Measurements from ENCODE around the gene FGF8.

Gene FGF8, protein sequence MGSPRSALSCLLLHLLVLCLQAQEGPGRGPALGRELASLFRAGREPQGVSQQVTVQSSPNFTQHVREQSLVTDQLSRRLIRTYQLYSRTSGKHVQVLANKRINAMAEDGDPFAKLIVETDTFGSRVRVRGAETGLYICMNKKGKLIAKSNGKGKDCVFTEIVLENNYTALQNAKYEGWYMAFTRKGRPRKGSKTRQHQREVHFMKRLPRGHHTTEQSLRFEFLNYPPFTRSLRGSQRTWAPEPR

DNA sequence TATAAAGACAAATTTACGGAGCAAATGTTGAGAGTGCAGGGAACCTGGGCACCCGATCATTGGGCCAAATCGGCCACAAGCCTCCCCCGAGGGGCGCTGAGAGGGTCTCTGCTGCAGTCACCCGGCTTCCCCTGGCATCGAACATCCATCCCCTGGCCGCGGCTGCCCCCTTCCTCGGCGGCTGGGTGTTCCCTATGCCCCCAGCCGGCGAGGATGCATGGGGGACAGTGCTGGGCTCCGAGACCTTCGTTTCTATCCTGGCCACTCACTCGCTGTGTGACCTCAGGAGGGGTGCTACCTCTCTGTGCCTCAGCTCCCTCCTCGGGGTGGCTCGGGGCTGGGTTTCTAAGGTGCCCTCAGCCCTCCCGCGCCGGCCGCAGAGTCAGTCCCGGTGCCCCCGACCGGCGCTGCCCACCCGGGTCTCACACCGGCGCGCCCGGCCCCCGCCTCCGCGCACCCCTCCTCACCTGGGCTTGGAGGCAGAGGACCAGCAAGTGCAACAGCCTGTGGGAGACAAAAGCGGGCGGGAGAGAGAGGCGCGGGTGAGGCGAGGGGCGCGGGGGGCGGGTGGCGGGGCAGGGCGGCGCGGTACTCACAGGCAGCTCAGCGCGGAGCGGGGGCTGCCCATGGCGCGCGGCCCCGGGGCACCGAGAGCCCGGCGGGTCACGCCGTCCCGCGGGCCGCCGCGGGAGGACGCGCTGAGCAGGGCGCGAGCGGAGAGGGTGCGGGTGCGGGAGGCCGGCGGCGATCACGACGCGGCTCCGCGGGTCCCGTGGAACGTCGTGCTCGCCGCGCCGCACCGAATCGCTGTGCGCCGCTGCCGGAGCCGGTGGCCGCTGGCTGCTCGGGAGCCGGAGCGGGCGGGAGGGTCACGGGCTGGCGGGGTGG is at the start of gene FGF8:
Gene FGF8 (minus strand): TSS at position 842 of the 888 bp plus-strand sequence. CDS start 214 bp downstream, at position 628.
- TF ChIP-seq, protein P1, sequence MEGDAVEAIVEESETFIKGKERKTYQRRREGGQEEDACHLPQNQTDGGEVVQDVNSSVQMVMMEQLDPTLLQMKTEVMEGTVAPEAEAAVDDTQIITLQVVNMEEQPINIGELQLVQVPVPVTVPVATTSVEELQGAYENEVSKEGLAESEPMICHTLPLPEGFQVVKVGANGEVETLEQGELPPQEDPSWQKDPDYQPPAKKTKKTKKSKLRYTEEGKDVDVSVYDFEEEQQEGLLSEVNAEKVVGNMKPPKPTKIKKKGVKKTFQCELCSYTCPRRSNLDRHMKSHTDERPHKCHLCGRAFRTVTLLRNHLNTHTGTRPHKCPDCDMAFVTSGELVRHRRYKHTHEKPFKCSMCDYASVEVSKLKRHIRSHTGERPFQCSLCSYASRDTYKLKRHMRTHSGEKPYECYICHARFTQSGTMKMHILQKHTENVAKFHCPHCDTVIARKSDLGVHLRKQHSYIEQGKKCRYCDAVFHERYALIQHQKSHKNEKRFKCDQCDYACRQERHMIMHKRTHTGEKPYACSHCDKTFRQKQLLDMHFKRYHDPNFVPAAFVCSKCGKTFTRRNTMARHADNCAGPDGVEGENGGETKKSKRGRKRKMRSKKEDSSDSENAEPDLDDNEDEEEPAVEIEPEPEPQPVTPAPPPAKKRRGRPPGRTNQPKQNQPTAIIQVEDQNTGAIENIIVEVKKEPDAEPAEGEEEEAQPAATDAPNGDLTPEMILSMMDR (IDR thresholded peaks at IDR 0.05; ENCODE audit: insufficient read depth, low read length, missing control alignments), result no peak
- ChIA-PET POLR2A (interaction anchor here (0.7 kb wide), 1 partner anchor 9 kb away, joined by 3 read pairs; no protein-coding TSS in a partner anchor), CTCF (interaction anchor here (1.5 to 5.5 kb wide), 4 partner anchors 7 to 561 kb away, joined by 3 to 54 read pairs (median 28); partner anchors contain the start of gene NPM3)
- DNase-seq (ENCODE audit: low read depth, low spot score), result no peak
- no peak within 1 kb of the TSS for H3K4me3 ChIP-seq (ENCODE audit: low read depth, low read length)

DNA sequence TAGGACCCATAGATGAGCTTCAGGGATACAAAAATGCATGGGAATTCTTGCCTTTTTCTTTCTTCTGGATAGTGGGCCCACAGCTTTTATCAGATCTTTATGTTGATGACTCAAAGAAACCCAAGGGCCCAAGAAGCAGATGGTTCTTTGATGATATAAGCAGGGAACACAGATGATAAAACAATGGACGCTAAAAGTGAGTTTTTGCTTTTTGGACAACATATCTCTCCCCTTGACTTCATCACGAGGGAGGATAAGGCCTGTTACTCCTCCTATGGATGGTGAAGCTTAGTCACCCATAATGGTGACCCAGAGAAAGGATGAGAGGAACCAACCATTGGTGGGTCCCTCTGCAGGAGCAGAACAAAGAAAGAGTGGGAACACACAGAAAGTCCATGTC is 48.8 kb upstream of the FGF8 start:
- no peak for DNase-seq (ENCODE audit: low read depth, low spot score)
- TF ChIP-seq, protein P1 (IDR thresholded peaks at IDR 0.05; ENCODE audit: insufficient read depth, low read length, missing control alignments), result no peak
- no peak overlapping the region for H3K4me3 ChIP-seq (ENCODE audit: low read depth, low read length)
- CTCF ChIA-PET, result interaction anchor here (1.7 to 4.2 kb wide), 2 partner anchors 12 to 16 kb away, joined by 5 to 30 read pairs; no protein-coding TSS in a partner anchor
- POLR2A ChIA-PET, result no interaction called here

DNA sequence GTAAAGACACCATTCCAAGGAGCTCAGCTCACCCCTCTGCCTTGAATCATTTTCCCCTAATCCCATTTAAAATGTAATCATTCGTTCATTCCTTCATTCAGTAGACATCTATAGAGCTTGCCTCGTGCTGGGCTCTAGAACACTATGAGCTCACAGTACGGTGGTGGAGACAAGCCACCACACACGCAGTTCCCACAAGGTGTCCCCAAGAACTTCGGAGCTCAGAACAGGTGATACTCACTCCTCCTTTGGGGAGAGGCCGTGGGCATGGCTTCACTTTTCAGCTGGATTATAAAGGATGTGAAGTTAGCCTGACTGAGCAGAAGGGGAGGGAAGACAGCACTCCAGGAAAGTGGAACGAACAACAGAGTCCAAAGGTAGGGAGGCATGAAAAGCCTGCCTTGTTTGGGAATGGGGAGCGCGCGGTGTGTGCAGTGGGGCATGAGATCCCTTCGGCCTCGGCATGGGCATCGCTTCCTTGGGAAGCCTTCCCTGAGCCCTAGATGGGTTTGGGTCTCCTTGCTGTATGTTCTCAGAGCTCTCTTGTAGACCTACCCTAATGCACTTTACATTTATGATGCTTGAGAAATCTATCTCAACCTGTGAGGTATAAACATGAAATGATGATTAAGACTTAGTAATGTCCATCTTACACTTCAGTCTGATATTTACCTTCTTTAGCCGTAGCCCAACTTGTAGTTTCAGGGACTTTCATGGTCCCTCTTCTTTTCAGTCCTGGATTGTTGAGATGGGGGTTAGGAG is 43.1 kb upstream of the FGF8 start:
- DNase-seq (ENCODE audit: low read depth, low spot score), result no peak
- ChIA-PET CTCF (interaction anchor here (0.6 to 2.4 kb wide), 9 partner anchors 9 to 67 kb away, joined by 3 to 12 read pairs (median 4); no protein-coding TSS in a partner anchor), POLR2A (interaction anchor here (0.8 to 1.3 kb wide), 6 partner anchors 12 to 244 kb away, joined by 3 to 7 read pairs (median 3); partner anchors contain the start of gene NPM3)
- H3K4me3 ChIP-seq (ENCODE audit: low read depth, low read length), result peak overlapping the region; percentile 48
- TF ChIP-seq, protein P1 (IDR thresholded peaks at IDR 0.05; ENCODE audit: insufficient read depth, low read length, missing control alignments), result no peak

DNA sequence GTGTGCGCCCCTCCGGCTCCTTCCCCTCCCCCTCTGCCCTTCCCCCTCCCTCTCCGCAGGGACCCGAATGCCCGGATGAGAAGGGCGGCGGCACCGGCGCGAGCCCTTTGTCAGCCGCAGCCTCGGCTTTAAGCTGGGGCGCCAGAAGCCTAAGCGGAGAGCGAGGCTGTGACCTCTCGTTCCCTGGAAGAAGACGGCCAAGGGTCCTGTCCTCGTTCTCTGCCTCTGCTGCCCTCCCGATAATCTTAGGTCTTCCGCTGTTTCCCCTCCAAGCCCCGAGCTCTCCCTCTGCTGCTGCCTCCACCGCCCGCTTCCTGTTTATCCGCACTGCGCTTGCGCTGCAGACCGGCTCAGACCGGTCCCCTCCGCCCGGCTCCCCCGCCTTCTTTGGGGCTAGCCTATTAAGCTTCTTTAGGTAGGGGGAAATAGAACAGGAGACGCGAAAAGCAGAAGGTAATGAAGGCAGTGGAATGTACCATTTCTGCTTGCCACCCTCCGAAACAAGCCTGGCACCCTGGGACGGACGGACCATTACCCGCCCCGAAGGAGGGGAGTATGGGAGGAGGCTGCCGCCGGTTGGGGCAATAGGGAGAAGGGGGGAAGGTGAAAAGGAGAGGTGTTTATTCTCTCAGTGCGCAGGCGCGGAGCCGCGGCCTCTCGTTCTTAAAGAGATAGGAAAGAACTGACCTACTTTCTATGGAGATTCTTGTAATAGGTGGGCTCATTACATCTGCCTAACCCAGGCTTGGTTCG is 42.4 kb upstream of the FGF8 start, which contains the start of gene OGA:
Gene OGA (minus strand): TSS at position 326 of the 753 bp plus-strand sequence. CDS start 422 bp downstream, outside the sequence.
- H3K4me3 ChIP-seq (ENCODE audit: low read depth, low read length), result peak within 1 kb of the TSS; percentile 99
- DNase-seq (ENCODE audit: low read depth, low spot score), result peak; percentile 100
- POLR2A ChIA-PET, result interaction anchor here (0.8 to 1.3 kb wide), 7 partner anchors 9 to 245 kb away, joined by 3 to 7 read pairs (median 3); partner anchors contain the start of gene NPM3
- CTCF ChIA-PET, result interaction anchor here (0.7 to 2.4 kb wide), 9 partner anchors 17 to 193 kb away, joined by 3 to 12 read pairs (median 4); no protein-coding TSS in a partner anchor
- TF ChIP-seq, protein P1 (IDR thresholded peaks at IDR 0.05; ENCODE audit: insufficient read depth, low read length, missing control alignments), result no peak

Data from AG04449 (cell line).